ENCODE measurements around the gene FMO2.

DNA sequence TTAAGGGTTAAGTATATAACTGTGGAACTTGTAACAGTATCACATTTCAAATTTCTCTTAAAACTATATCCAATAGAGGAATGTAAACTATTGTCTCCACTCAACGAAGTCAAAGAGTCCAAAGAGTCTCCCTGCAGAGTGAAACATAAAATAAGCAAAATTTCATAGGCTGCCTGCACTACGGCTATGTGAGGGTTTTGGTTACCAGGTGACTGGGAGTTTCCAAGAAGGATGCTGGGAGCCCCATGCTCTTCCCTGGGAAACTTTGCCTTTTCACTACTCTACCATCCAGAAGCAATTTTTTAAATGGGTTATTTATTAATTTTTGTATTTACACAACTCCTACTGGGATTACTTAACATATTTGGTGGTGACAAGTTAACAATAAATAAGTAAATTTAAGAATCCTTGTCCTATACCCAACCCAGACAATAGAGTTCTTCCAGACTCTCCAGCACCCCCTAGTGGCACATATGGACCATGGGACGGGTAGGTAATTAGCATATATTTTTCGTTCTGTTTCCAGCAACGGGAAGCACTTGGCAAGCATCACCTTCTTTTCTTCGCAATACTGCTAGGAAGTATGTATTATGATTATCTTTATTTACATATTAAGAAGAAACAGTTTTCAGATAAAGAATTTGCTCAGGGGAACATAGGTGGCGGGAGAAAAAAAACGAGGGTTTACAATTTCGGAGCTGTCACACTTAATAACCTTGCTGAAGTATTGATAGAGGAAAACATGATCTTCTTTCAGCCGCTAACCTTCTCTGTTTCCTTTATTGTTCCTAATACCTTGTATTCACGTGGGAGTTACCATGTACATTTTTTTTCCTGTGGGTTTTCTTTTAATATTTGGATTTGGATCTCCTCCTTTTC lies 3.5 kb downstream of the FMO2 start:
- no peak for TF ChIP-seq EZH2 (IDR thresholded peaks at IDR 0.05; ENCODE audit: insufficient read depth, poor library complexity, severe bottlenecking)
- TF ChIP-seq EZH2phosphoT487 (IDR thresholded peaks at IDR 0.05; ENCODE audit: insufficient read depth, low read depth), result no peak

All from GM23248 (cell line).